DMS53 treated with DMSO at 0.1 percent for 48 hours (cell line): ENCODE results near the gene PTH.

Experiments used
- DNase-seq: peaks from one replicate; lab custom pipeline; 2025; ENCODE audit not compliant: unreplicated experiment; lab: John Stamatoyannopoulos, UW

PTH gene

DNA sequence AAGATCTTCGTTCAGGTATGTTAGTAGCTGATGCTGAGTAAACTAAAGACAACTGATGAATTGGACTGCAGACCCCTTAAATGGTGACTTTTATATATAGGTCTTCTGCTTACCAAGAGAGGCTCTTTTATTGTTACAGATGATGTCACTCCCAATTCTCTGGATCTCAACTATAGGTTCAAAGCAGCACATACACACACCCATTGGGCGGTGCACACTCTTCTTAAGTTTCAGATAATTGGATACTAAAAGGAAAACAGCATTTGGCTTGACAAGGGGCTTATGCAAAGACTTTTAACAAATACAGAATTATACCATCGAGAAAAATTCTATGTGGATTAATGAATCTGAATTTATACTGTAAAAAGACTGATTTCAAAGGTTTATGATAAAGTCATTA, at the start of gene PTH:
PTH (minus strand) TSS at position 69 of the 400 bp plus-strand sequence. CDS start 3,142 bp downstream, outside the sequence.
- no peak for DNase-seq

DNA sequence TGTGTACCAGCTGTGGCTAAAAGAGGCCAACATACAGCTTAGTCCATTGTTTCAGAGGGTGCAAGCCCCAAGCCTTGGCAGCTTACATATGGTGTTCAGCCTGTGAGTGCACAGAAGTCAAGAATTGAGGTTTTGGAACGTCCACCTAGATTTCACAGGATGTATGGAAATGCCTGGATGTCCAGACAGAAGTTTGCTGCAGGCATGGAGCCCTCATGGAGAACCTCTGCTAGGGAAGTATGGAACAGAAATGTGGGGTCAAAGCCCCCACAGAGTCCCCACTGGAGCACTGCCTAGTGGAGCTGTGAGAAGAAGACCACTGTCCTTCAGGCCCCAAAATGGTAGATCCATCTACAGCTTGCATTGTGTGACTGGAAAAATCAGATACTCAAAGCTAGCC, 42.2 kb upstream of the PTH start:
- no peak for DNase-seq

DNA sequence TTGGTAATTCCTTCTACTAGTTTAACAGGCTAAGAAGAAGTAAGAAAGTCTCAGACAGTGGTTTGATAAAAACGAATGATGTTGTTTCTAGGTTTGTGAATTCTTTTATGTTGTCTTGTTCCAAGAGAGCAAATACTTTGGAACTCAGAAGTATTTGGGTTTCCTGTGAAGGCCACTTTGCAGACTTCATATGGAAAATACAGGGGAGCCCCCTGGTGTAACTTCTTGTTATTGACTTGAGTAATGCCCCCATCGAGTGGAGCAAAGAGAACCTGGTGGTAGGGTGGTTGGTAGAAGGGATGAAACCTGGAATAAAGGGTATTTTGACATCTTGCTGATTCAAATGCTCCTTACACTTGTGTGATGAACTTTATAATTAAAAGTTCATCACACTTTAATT, 40.0 kb upstream of the PTH start:
- no peak for DNase-seq

DNA sequence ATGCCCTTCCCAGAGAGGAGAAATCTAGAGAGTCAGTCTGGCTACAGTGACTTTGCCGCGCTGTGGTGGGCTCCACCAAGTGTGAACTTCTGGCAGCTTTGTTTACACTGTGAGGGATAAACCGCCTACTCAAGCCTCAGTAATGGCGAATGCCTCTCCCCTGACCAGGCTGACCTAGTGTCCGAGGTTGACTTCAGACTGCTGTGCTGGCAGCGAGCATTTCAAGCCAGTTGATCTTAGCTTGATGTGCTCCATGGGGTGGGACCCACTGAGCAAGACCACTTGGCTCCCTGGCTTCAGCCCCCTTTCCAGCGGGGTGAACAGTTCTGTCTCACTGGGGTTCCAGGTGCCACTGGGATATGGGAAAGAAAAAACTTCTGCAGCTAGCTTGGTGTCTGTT, 38.6 kb upstream of the PTH start:
- no peak for DNase-seq

DNA sequence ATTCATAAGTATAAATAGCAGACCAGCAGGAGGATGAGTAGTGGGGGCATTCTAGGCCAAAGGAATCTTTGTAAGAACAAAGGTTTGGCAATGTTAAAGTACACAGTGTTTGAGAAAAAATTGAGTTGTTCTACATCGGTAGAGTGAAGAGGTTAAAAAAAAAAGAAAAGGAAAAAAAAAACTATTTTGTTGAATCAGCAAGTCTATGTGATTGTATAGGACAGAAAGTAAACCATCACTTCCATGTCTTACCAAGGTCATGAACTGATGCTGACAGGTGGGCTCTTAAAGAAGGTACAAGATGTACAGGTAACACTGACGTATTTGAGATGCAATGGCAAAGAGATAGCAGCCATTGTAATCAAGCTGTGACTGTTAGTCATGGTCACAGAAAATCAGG, 29.5 kb upstream of the PTH start:
- DNase-seq = no peak

DNA sequence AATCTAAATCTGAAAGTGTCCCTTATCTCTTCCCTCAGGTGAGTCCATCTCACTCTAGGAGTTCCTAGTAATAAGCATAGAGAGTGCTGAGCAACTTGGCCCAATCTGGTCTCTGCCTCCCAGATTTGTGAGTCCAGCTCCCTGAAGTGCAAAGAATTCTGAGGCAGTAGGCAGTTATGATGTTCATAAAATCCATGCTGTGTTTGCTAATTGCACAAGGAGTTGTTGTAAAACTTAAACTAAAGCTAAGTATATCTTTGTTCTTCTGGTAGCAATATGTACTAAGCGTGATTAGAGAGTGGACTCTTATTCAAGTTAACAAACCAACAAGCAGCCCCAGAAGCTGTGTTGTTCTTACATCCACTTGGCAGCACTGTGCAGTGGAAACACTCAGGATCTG, 7.6 kb upstream of the PTH start:
- no peak for DNase-seq

DNA sequence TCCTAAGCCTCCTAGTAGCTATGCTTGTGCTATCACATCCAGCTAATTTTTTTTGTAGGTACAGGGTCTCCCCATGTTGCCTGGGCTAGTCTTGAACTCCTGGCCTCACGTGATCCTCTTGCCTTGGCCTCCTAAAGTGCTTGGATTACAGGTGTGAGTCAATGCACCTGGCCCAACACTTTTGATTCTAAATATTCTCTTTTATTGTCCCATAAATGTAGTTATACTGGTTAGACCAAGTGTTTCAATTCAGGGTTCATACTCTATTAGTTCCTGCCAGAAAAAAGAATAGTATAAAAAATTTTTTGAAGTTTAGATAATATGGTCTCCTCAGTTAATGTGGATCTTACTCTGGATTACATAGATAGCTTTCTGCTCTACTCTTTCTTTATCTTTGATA, 6.7 kb upstream of the PTH start:
- DNase-seq = no peak

DNA sequence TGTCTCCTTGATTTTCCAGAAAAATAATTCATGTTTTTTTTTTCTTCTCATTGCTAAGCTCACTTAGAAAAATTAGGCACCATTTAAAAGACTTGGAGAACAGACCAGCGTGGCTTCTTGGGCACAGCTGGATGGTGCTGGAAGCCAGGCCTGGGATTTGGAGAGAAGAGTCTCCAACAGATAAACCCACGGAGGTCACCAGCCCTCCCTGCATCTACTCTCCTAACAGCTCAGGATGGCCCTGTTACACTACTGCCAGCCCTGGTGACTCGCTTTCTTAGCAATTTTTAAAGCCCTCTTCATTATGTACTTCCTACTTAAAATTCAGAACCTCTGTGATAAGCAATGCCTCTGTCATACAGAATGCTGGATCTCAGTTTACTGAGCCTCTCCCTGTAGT, 1.7 kb downstream of the PTH start:
- DNase-seq = no peak

DNA sequence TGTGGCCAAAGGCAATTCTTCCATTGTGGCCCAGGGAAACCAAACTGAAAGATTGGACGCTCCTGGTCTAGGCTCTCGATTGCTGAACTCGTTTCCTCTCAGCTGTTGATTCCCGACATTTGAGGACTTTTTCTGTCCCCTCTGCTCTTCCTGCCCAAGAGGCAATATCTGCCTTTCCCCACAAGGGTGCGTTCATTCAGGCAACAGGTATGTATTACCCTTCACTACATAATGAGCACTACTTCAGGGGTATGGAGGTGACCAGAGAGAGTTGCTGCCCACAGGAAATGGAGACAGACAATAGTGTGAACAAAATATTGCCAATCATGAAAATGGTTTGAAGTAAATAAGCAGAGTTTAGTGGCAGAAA, 8.2 kb downstream of the PTH start:
- DNase-seq = peak; percentile 81

DNA sequence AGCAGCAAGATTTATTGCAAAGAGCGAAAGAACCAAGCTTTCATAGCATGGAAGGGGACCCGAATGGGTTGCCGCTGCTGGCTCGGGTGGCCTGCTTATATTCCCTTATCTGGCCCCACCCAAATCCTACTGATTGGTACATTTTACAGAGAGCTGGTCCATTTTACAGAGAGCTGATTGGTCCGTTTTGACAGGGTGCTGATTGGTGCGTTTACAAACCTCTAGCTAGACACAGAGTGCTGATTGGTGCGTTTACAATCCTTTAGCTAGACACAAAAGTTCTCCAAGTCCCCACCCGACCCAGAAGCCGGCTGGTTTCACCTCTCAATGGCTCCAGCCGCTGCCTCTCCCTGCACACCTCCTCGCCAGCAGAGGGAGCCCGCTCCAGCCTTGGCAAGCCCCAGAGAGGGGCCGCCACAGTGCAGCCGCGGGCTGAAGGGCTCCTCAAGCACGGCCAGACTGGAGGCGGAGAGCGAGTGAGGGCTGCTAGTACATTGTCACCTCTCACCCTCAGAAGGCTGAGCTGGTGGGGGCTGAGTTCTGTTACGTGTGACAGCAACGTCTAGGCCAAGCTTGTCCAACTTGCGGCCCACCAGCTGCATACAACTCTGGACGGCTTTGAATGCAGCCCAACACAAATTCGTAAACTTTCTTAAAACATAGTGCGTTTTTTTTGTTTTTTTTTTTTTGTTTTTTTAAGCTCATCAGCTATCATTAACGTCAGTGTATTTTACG, 8.7 kb downstream of the PTH start:
- DNase-seq = peak; percentile 69

DNA sequence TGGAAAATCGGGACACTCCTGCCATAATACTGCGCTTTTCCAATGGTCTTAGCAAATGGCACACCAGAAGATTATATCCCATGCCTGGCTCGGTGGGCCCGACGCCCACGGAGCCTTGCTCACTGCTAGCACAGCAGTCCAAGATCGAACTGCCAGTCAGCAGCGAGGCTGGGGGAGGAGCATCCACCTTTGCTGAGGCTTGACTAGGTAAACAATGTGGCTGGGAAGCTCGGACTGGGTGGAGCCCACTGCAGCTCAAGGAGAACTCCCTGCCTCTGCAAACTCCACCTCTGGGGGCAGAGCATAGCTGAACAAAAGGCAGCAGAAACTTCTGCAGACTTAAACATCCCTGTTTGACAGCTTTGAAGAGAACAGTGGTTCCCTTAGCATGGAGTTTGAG, 15.6 kb downstream of the PTH start:
- DNase-seq = peak; percentile 29

DNA sequence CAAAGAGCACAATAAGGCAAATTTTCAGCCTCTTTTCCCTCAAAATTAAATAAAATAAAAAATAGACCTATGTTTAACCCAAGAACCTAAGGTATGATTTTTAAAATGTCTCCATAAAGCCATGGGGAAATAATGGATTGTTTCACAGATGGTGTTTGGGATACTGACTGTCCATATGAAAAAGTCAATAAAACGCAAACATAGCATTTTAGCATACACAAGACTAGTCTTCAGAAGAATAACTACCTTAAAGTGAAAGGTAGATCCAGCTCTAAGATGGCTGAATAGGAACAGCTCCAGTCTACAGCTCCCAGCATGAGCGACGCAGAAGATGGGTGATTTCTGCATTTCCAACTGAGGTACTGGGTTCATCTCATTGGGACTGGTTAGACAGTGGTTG, 16.1 kb downstream of the PTH start:
- no peak for DNase-seq

DNA sequence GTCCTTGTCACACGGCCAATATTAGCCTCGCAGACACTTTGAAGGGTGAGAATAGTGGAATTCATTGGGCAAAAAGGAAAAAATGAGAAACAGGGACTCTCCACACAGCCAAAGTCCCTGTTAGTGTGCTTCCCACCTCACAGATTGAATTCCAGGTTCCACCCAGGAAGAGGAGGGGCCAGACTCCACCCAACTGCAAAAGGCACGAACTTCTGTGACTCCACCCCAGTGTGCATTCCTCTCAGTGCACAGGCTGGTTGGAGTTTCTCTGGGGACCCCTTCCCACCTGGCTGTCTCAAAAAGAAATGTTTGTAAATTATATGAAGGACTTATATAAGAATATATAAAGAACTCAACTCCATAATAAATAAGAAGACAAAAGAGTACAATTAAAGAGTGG, 20.7 kb downstream of the PTH start:
- DNase-seq = no peak

DNA sequence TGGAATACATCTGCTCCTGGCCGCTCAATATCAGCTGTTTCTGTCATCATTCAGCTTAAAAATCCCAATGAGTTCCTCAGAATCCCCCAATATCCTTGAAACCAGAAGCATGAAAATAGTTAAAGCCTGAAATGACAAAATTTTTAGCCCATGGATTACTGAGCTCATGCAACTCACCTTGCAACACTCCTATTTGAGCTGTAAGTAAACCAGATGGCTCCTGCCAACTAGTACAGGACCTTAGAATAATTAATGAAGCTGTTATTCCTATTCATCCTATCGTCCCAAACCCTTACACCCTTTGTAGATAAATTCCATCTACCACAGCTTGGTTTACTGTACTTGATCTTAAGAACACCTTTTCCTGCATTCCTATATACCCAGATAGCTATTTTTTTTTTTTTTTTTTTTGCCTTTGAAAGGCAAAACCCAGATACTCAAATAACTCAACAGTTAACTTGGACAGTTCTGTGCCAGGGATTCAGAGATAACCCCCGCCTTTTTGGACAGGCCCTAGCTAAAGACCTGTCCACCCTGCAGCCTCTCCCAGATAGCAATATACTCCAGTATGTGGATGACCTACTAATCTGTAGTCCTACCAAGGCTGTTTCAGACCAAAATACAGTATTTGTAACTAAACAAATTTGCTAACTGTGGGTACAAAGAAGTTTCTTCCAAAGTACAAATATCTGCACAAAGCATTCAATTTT, 22.6 kb downstream of the PTH start:
- no peak for DNase-seq

DNA sequence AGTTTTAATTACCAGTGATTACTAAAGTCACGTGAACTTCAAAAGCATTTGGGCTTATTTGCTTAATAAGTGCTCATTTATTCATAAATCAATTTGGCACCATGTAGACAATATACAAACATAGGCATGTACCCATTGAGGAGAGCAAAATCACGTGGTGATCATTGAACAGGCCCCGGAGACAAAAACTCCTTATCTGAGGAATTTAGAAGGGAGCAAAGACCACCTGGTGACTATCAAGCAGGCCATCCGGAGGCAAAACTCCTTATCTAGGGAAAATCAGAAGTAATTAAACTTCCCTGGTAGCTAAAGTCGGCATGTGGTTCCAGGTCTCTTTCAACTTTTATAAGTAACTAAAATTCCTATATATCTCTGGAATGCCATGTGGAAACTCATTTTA, 27.0 kb downstream of the PTH start:
- DNase-seq = no peak

DNA sequence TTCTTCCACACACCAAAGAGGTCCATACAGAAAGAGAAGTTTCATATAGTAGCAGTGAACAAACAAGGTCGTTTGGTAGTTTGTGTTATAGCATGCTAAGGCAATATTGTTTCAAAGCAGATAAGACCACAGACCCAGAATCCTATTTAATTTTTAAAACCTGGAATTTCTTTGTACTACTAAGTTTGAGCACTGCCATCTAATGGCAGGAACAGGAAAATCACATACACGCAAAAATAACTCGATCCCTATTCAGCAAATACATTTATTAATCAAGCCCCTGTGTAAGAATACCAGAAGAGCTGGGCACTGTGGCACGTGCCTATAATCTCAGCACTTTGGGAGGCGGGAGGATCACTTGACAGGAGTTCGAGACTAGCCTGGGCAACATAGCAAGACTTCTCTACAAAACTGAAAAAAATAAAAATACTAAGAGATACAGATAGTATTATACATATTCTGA, 29.9 kb downstream of the PTH start:
- peak; percentile 69 for DNase-seq

DNA sequence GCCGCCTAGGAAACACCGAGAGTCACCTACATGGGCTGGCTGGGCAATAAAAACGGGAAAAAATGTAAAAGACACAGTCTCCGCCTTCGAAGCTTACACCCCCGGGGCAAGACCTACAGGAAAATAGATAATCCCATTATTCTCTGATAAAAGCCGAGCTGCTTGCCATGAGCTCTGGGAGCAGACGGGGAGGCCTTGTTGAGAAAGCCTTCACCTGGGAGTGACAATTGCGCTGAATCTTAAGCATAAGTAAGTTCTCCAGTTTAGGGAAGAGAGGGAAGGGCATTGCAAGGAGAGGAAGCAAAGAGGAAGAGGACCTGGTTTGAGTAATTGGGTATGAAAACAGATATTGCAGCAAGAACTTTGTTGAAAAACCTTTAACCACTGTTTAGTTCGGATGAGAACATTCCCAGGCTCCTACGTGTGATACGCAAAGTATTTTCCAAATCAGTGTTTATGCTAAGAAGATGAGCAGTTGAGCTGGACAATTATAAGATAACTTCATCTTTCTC, 32.0 kb downstream of the PTH start:
- DNase-seq = no peak

DNA sequence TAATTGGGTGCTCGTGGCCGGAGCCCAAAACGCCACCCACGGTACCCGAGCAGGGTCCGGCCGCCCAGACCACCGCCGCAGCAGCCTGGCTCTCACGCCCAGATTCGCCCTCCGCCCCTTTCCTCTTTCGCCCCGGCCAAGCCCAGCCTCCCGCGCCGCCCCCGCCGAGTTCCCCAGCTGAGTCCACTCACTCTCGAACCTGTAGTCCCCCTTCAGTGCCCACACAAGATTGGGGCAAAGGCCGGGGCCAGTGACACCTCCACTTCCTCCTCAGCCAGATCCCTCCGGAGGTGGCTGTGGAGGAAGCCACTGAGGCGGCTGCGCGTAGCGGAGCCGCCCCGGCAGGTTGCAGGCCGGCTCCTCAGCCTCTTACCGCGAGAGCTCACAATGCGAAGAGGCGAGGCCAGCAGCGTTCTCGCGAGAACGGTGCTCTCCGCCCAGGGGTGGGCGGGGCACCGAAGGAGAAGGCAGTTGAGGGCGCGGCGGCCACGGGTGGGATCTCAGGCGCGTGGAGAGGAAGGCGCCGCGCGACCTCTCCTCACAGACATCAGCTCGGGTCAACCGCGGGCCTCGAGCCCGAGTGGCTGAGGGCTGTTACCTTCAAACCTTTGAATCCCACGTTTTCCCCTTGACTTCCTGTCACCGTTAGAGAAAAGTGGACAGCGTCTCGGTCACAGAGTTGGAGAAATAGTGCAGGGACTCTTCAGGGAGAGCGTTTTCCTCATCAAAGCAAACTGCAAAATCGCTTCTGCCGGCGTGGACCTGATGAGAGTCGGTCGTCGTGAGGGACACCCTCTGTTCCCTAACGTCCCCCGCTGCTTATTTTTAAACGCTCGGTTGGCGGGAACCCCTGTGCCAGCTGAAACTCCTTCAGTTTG, 32.7 kb downstream of the PTH start, which contains the start of gene BTBD10:
BTBD10 (minus strand) TSS at position 322 of the 878 bp plus-strand sequence. CDS start 18,098 bp downstream, outside the sequence.
- DNase-seq = peak; percentile 91

DNA sequence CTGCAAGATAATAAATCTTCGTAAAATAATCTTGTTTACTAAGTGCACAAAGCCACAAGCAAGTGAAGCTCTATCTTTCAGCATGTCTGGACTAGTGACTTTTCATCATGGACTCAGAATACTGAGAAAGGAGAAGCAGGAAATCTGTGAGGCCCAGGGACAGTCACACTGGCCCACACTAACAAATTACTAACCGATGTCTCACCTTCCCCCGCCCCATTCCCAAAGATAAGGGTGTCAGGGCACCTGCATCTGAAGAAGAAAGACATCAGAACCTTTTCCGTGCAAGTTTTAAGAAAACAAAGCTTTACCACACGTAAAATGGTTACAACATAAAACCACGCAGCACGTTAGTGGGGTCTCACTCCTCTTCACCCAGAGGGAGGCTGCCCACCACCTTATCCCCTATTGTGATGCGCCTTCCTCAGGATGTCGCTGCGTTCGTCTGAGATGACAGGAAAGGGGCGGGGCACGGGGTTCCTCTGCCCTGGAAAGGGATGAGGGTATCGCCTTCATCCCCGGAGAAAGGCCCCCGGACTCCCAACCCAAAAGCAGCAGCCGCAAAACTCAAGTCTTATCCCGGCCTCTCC, 33.4 kb downstream of the PTH start:
- DNase-seq = peak; percentile 49

DNA sequence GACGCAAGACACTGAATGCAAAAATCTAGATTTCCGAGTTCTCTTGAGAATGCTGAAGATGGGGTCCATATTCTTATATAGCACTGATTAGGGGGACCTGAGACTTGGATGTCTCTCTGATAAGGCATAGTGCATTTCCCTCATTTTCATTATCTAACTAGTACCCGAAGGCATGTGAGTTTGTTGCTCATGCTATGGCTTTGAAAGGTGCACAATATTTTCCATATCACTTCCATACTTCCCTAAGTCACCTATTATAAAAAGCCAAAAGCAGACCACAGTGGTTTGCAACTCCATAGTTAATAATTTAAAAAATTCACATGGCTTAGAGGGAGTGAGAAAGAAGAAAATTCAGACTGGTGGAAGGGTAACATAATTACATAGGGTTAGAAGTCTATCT, 34.5 kb downstream of the PTH start:
- DNase-seq = no peak

DNA sequence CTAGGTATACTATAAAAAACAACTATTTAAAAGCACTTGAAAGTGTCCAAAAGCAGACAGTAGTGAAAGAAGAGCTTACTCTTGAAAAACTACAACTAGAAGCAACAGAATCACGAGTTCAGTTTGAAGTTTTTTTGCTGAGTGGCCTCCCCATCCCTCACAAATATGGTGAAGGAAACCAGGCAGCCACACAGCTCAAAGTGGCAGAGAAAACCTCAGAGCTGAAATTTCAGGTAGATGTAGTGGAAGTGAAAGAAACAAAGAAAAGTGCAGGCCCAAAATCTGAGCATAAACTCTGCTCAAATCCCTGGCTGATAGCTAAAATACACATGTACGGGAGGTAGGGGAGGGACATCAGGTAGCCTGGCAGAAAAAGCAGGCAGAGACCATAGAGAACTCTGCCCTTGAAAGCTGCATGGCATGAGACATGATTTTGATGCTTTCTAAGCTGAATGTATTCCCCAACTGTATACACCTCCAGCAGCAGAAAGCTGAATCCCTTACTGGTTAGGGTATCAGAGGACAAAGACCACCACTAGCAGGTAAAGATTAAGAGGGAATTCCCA, 44.9 kb downstream of the PTH start:
- DNase-seq = no peak
